HK-2 (cell line): Measurements from ENCODE around the gene FSIP1.

Experiments used
- DNase-seq: peaks from one replicate; pipeline ENCODE4 v3.0.0-alpha.2; 2018; ENCODE audit not compliant: unreplicated experiment

The FSIP1 gene

GRCh38 chr15:39593656-39594445 lies 188.8 kb downstream of the FSIP1 start:
- no peak for DNase-seq

- no peak for DNase-seq
Measured at GRCh38 chr15:39593071-39593655, 189.5 kb downstream of the FSIP1 start.

- no peak for DNase-seq
Measured at GRCh38 chr15:39592500-39592899, 190.1 kb downstream of the FSIP1 start.

GRCh38 chr15:39591896-39592315 lies 190.7 kb downstream of the FSIP1 start:
- no peak for DNase-seq

GRCh38 chr15:39591141-39591895 lies 191.3 kb downstream of the FSIP1 start:
- no peak for DNase-seq

- no peak for DNase-seq
Measured at GRCh38 chr15:39589815-39590644, 192.6 kb downstream of the FSIP1 start.

- no peak for DNase-seq
Measured at GRCh38 chr15:39589193-39589814, 193.3 kb downstream of the FSIP1 start.

GRCh38 chr15:39588531-39589192 lies 194.0 kb downstream of the FSIP1 start:
- DNase-seq: no peak

- no peak for DNase-seq
Measured at GRCh38 chr15:39587731-39588530, 194.7 kb downstream of the FSIP1 start.

- DNase-seq: no peak
Measured at GRCh38 chr15:39587096-39587721, 195.4 kb downstream of the FSIP1 start.

- no peak for DNase-seq
Measured at GRCh38 chr15:39586387-39587095, 196.1 kb downstream of the FSIP1 start.

- no peak for DNase-seq
Measured at GRCh38 chr15:39585871-39586301, 196.8 kb downstream of the FSIP1 start.

- no peak for DNase-seq
Measured at GRCh38 chr15:39585389-39585841, 197.2 kb downstream of the FSIP1 start.

- no peak for DNase-seq
Measured at GRCh38 chr15:39584662-39585388, 197.8 kb downstream of the FSIP1 start.

GRCh38 chr15:39584266-39584659 lies 198.4 kb downstream of the FSIP1 start:
- no peak for DNase-seq

- no peak for DNase-seq
Measured at GRCh38 chr15:39583596-39584265, 198.9 kb downstream of the FSIP1 start.

- DNase-seq: no peak
Measured at GRCh38 chr15:39582977-39583595, 199.6 kb downstream of the FSIP1 start.
